ENCODE results near the gene MATCAP1. TPM values are rescaled to one million over a fixed set of nuclear protein-coding genes. Genes with fewer than 3 reads are reported as not detected.

Gene MATCAP1
- total and polyA plus RNA-seq, 4 experiments from 2014 or later: 1.8 to 9.0 (median 5.8) TPM

GRCh38 chr16:67181346-67181745, 2.4 kb downstream of the MATCAP1 start:
- Mint-ChIP-seq H3K9me3 (no peaks in the 10 kb centered on the region), H3K4me3 (no peak overlapping the region), H3K36me3 (peaks cover 0 to 3% of the 10 kb centered on the region in 2 donors), H3K4me1 (peaks cover 17 to 32% (median 25%) of the 10 kb centered on the region in 4 donors), H3K27ac (no peak overlapping the region), H3K27me3 (peaks cover 0 to 2% of the 10 kb centered on the region in 2 donors)
- no peaks in the 10 kb centered on the region for H3K36me3 ChIP-seq (ENCODE audit: insufficient read depth, low read length)
- H3K4me1 ChIP-seq (ENCODE audit: insufficient read depth, low read length): peaks cover 41% of the 10 kb centered on the region
- intact Hi-C loops (cut with micrococcal nuclease): no loop called here
- H3K9me3 ChIP-seq (ENCODE audit: control insufficient read depth in 1 of 2, low read length in 2 of 2): no peaks in the 10 kb centered on the region
- POLR2A ChIA-PET (ENCODE audit: partially characterized antibody): interaction anchor here (1.7 to 5.3 kb wide), 3 partner anchors 21 to 152 kb away, joined by 4 to 117 read pairs (median 5); partner anchors contain the start of genes CBFB, FBXL8, TMEM208 and TRADD
- no peaks in the 10 kb centered on the region for H3K27me3 ChIP-seq (ENCODE audit: insufficient read depth, low read length)
- H3K4me3 ChIP-seq (ENCODE audit: low read length in 2 of 2): no peak overlapping the region
- H3K27ac ChIP-seq (ENCODE audit: low read depth, low read length): no peak overlapping the region
- CTCF ChIA-PET (ENCODE audit: partially characterized antibody): interaction anchor here (0.7 to 6.5 kb wide), 7 partner anchors 13 to 229 kb away, joined by 3 to 58 read pairs (median 4); partner anchors contain the start of genes FBXL8 and TRADD
- no peak for DNase-seq

- Mint-ChIP-seq H3K9me3 (no peaks in the 10 kb centered on the region), H3K4me1 (peaks cover 11 to 30% (median 22%) of the 10 kb centered on the region in 4 donors), H3K27me3 (no peaks in the 10 kb centered on the region), H3K4me3 (no peak overlapping the region), H3K27ac (no peak overlapping the region), H3K36me3 (peaks cover 0 to under 1% of the 10 kb centered on the region in 2 donors)
- intact Hi-C loops (cut with micrococcal nuclease): no loop called here
- CTCF ChIA-PET (ENCODE audit: partially characterized antibody): interaction anchor here (0.9 to 1.1 kb wide), 3 partner anchors 25 to 162 kb away, joined by 3 to 4 read pairs (median 3); no protein-coding TSS in a partner anchor
- POLR2A ChIA-PET (ENCODE audit: partially characterized antibody): interaction anchor here (0.9 to 13.9 kb wide), 3 partner anchors 17 to 28 kb away, joined by 3 to 320 read pairs (median 4); partner anchors contain the start of genes FBXL8, HSF4 and TRADD
- H3K36me3 ChIP-seq (ENCODE audit: insufficient read depth, low read length): no peaks in the 10 kb centered on the region
- H3K4me3 ChIP-seq (ENCODE audit: low read length in 2 of 2): no peak overlapping the region
- DNase-seq: no peak
- H3K27ac ChIP-seq (ENCODE audit: low read depth, low read length): no peak overlapping the region
- no peaks in the 10 kb centered on the region for H3K27me3 ChIP-seq (ENCODE audit: insufficient read depth, low read length)
- no peaks in the 10 kb centered on the region for H3K9me3 ChIP-seq (ENCODE audit: control insufficient read depth in 1 of 2, low read length in 2 of 2)
- peaks cover 34% of the 10 kb centered on the region for H3K4me1 ChIP-seq (ENCODE audit: insufficient read depth, low read length)
Observed at GRCh38 chr16:67180166-67180565, 3.6 kb downstream of the MATCAP1 start.

GRCh38 chr16:67179421-67180080, 4.2 kb downstream of the MATCAP1 start:
- no peak overlapping the region for H3K27ac ChIP-seq (ENCODE audit: low read depth, low read length)

GRCh38 chr16:67177743-67178699, 5.7 kb downstream of the MATCAP1 start:
- Mint-ChIP-seq H3K4me1 (peaks cover 18 to 42% (median 29%) of the 10 kb centered on the region in 4 donors), H3K4me3 (peak overlapping the region; percentile 61 to 81 (median 77)), H3K9me3 (no peaks in the 10 kb centered on the region), H3K27ac (peak overlapping the region in 5 of 7 donors; percentile 19 to 81 (median 54)), H3K36me3 (no peaks in the 10 kb centered on the region), H3K27me3 (peaks cover 0 to 5% of the 10 kb centered on the region in 2 donors)
- POLR2A ChIA-PET (ENCODE audit: partially characterized antibody): interaction anchor here (0.7 to 13.9 kb wide), 6 partner anchors 6 to 149 kb away, joined by 3 to 320 read pairs (median 3); partner anchors contain the start of genes CBFB, FBXL8, HSF4 and MATCAP1
- no peak overlapping the region for H3K27ac ChIP-seq (ENCODE audit: low read depth, low read length)
- CTCF ChIA-PET (ENCODE audit: partially characterized antibody): interaction anchor here (5.0 to 6.1 kb wide), 3 partner anchors 7 to 24 kb away, joined by 32 to 71 read pairs (median 43); partner anchors contain the start of genes FBXL8, MATCAP1 and TRADD
- peak; percentile 63 to 82 (median 72) for DNase-seq
- peak overlapping the region in 1 of 2 donors; percentile 35 for H3K4me3 ChIP-seq (ENCODE audit: low read length in 2 of 2)
- no peaks in the 10 kb centered on the region for H3K36me3 ChIP-seq (ENCODE audit: insufficient read depth, low read length)
- H3K4me1 ChIP-seq (ENCODE audit: insufficient read depth, low read length): peaks cover 40% of the 10 kb centered on the region
- peaks cover 4% of the 10 kb centered on the region for H3K27me3 ChIP-seq (ENCODE audit: insufficient read depth, low read length)
- intact Hi-C loops (cut with micrococcal nuclease): loop anchor here (1.0 kb wide), 2 partner anchors 19 to 69 kb away; partner anchors contain the start of genes FBXL8, FHOD1 and TRADD
- H3K9me3 ChIP-seq (ENCODE audit: control insufficient read depth in 1 of 2, low read length in 2 of 2): no peaks in the 10 kb centered on the region

More at GRCh38 chr16:67179421-67180080, 4.2 kb downstream of the MATCAP1 start:
- no peaks in the 10 kb centered on the region for H3K36me3 Mint-ChIP-seq
- H3K27ac Mint-ChIP-seq: peak overlapping the region in 2 of 7 donors; percentile 20 to 23
- Histone ChIP-seq H3K27me3 (ENCODE audit: insufficient read depth, low read length) (no peaks in the 10 kb centered on the region), H3K4me1 (ENCODE audit: insufficient read depth, low read length) (peaks cover 31% of the 10 kb centered on the region), H3K9me3 (ENCODE audit: control insufficient read depth in 1 of 2, low read length in 2 of 2) (no peaks in the 10 kb centered on the region), H3K4me3 (ENCODE audit: low read length in 2 of 2) (no peak overlapping the region), H3K36me3 (ENCODE audit: insufficient read depth, low read length) (no peaks in the 10 kb centered on the region)
- ChIA-PET CTCF (ENCODE audit: partially characterized antibody) (interaction anchor here (0.9 to 1.1 kb wide), 3 partner anchors 24 to 162 kb away, joined by 3 to 4 read pairs (median 3); no protein-coding TSS in a partner anchor), POLR2A (ENCODE audit: partially characterized antibody) (interaction anchor here (0.9 to 13.9 kb wide), 3 partner anchors 17 to 27 kb away, joined by 3 to 320 read pairs (median 4); partner anchors contain the start of genes FBXL8, HSF4 and TRADD)
- H3K9me3 Mint-ChIP-seq: no peaks in the 10 kb centered on the region
- no peaks in the 10 kb centered on the region for H3K27me3 Mint-ChIP-seq
- intact Hi-C loops (cut with micrococcal nuclease): no loop called here
- DNase-seq: peak in 1 of 5 donors; percentile 24
- peak overlapping the region in 2 of 8 donors; percentile 23 to 56 for H3K4me3 Mint-ChIP-seq
- H3K4me1 Mint-ChIP-seq: peaks cover 8 to 29% (median 19%) of the 10 kb centered on the region in 4 donors

- no peaks in the 10 kb centered on the region for H3K9me3 ChIP-seq (ENCODE audit: control insufficient read depth in 1 of 2, low read length in 2 of 2)
- Mint-ChIP-seq H3K27ac (no peak overlapping the region), H3K4me1 (peaks cover 18 to 46% (median 30%) of the 10 kb centered on the region in 4 donors), H3K4me3 (peak overlapping the region in 1 of 8 donors; percentile 36), H3K9me3 (no peaks in the 10 kb centered on the region), H3K27me3 (peaks cover under 1 to 5% of the 10 kb centered on the region in 2 donors), H3K36me3 (no peaks in the 10 kb centered on the region)
- H3K36me3 ChIP-seq (ENCODE audit: insufficient read depth, low read length): no peaks in the 10 kb centered on the region
- CTCF ChIA-PET (ENCODE audit: partially characterized antibody): interaction anchor here (5.0 to 6.1 kb wide), 3 partner anchors 8 to 23 kb away, joined by 32 to 71 read pairs (median 43); partner anchors contain the start of genes FBXL8, MATCAP1 and TRADD
- POLR2A ChIA-PET (ENCODE audit: partially characterized antibody): interaction anchor here (0.6 to 13.9 kb wide), 6 partner anchors 8 to 732 kb away, joined by 3 to 320 read pairs (median 18); partner anchors contain the start of genes B3GNT9, FBXL8, HSF4 and MATCAP1
- intact Hi-C loops (cut with micrococcal nuclease): no loop called here
- H3K4me1 ChIP-seq (ENCODE audit: insufficient read depth, low read length): peaks cover 37% of the 10 kb centered on the region
- H3K27me3 ChIP-seq (ENCODE audit: insufficient read depth, low read length): peaks cover 4% of the 10 kb centered on the region
- H3K4me3 ChIP-seq (ENCODE audit: low read length in 2 of 2): no peak overlapping the region
- no peak for DNase-seq
- no peak overlapping the region for H3K27ac ChIP-seq (ENCODE audit: low read depth, low read length)
Observed at GRCh38 chr16:67176662-67177061, 7.1 kb downstream of the MATCAP1 start.

GRCh38 chr16:67174706-67175231, 9.0 kb downstream of the MATCAP1 start:
- Histone ChIP-seq H3K4me3 (ENCODE audit: low read length in 2 of 2) (peak overlapping the region in 1 of 2 donors; percentile 68), H3K36me3 (ENCODE audit: insufficient read depth, low read length) (no peaks in the 10 kb centered on the region), H3K27ac (ENCODE audit: low read depth, low read length) (peak overlapping the region; percentile 20), H3K27me3 (ENCODE audit: insufficient read depth, low read length) (peaks cover 7% of the 10 kb centered on the region), H3K4me1 (ENCODE audit: insufficient read depth, low read length) (peaks cover 42% of the 10 kb centered on the region), H3K9me3 (ENCODE audit: control insufficient read depth in 1 of 2, low read length in 2 of 2) (no peaks in the 10 kb centered on the region)
- H3K9me3 Mint-ChIP-seq: no peaks in the 10 kb centered on the region
- peak overlapping the region in 2 of 7 donors; percentile 42 to 47 for H3K27ac Mint-ChIP-seq
- CTCF ChIA-PET (ENCODE audit: partially characterized antibody): interaction anchor here (1.0 to 6.1 kb wide), 7 partner anchors 10 to 198 kb away, joined by 3 to 71 read pairs (median 14); partner anchors contain the start of genes FBXL8, MATCAP1 and TRADD
- DNase-seq: no peak
- POLR2A ChIA-PET (ENCODE audit: partially characterized antibody): interaction anchor here (0.9 to 13.9 kb wide), 6 partner anchors 10 to 23 kb away, joined by 4 to 320 read pairs (median 18); partner anchors contain the start of genes B3GNT9, E2F4, EXOC3L1 and FBXL8
- peak overlapping the region in 1 of 8 donors; percentile 26 for H3K4me3 Mint-ChIP-seq
- H3K36me3 Mint-ChIP-seq: no peaks in the 10 kb centered on the region
- intact Hi-C loops (cut with micrococcal nuclease): loop anchor here (1.0 kb wide), 1 partner anchor 15 kb away; the partner anchor contains the start of genes FBXL8 and TRADD
- H3K4me1 Mint-ChIP-seq: peaks cover 25 to 62% (median 36%) of the 10 kb centered on the region in 4 donors
- peaks cover 5 to 16% of the 10 kb centered on the region in 2 donors for H3K27me3 Mint-ChIP-seq
